ENCODE measurements around the gene KRTAP5-2. TPM values are rescaled to one million over a fixed set of nuclear protein-coding genes. Genes with fewer than 3 reads are reported as not detected.

KRTAP5-2 gene
- total and polyA plus RNA-seq, 2 of the 8 experiments (the other 6 are each of a cell fraction or from before 2014, with no cell fraction given) = not detected

GRCh38 chr11:1564535-1565172, 33.4 kb downstream of the KRTAP5-2 start:
- Histone ChIP-seq H3K27ac (ENCODE audit: low read depth, low read length) (no peak overlapping the region), H3K4ac (replicated peaks; ENCODE audit: insufficient read length, low read depth, low read length) (no peak overlapping the region), H4K8ac (ENCODE audit: extremely low read depth, insufficient read depth, low read length) (no peak overlapping the region; the same call in none of the 2 replicates), H4K20me1 (replicated peaks in 1 of 2; ENCODE audit: control insufficient read depth in 1 of 2, insufficient read depth in 2 of 2, low read length in 2 of 2) (peaks cover 2 to 19% of the 10 kb centered on the region in 2 experiments), H4K5ac (ENCODE audit: insufficient read length, low read depth, low read length) (no peak overlapping the region), H3K4me3 (ENCODE audit: extremely low read depth in 1 of 4, insufficient read depth in 2 of 4, low read depth in 3 of 4, low read length in 4 of 4) (peak overlapping the region in 1 of 4 experiments; percentile 8; a peak in 2 of 8 replicates), H2BK120ac (replicated peaks; ENCODE audit: low read depth, low read length) (no peak overlapping the region), H2BK12ac (ENCODE audit: low read depth, low read length) (peak overlapping the region; percentile 63; the same call in 1 of the 2 replicates), H3K27me3 (replicated peaks in 1 of 4; ENCODE audit: control insufficient read depth in 3 of 4, extremely low read depth in 1 of 4, insufficient read depth in 3 of 4, low read length in 3 of 4) (peaks cover 0 to 11% (median 6%) of the 10 kb centered on the region in 4 experiments; a peak in 4 of 7 replicates), H3K9ac (replicated peaks in 1 of 4; ENCODE audit: extremely low read depth in 1 of 4, low read depth in 3 of 4, low read length in 3 of 4) (0 out of 7 replicates have a peak overlapping the region, but pooled peaks of 1 of the 4 experiments have one; percentile 27), H3K79me2 (ENCODE audit: control insufficient read depth in 1 of 2, insufficient read depth in 2 of 2, low read length in 2 of 2) (no peaks in the 10 kb centered on the region), H2AK5ac (ENCODE audit: low read depth, low read length) (peak overlapping the region; percentile 86; the same call in 1 of the 2 replicates), H3K9me3 (ENCODE audit: insufficient read depth in 2 of 2, low read depth in 1 of 2, low read length in 1 of 2) (no peaks in the 10 kb centered on the region), H2BK15ac (ENCODE audit: low read length) (peak overlapping the region; percentile 100; the same call in 1 of the 2 replicates), H3K14ac (ENCODE audit: insufficient read length) (no peak overlapping the region), H3K23me2 (ENCODE audit: low read depth, low read length) (no peaks in the 10 kb centered on the region), H3K4me1 (replicated peaks in 1 of 4; ENCODE audit: control insufficient read depth in 3 of 4, insufficient read depth in 4 of 4, low read length in 3 of 4) (peaks cover 0 to 46% (median 31%) of the 10 kb centered on the region in 4 experiments; a peak in 6 of 7 replicates), H4K91ac (replicated peaks; ENCODE audit: insufficient read length, low read length) (peak overlapping the region; percentile 30), H3K79me1 (ENCODE audit: low read depth, low read length) (no peaks in the 10 kb centered on the region), H2AFZ (ENCODE audit: low read length) (no peak overlapping the region), H3K36me3 (ENCODE audit: control insufficient read depth in 2 of 4, insufficient read depth in 4 of 4, low read length in 3 of 4) (no peaks in the 10 kb centered on the region), H3K56ac (replicated peaks; ENCODE audit: insufficient read length, low read depth, low read length) (no peak overlapping the region), H3K23ac (ENCODE audit: insufficient read length) (no peak overlapping the region), H2BK5ac (ENCODE audit: low read depth, low read length) (peak overlapping the region; percentile 49; the same call in 1 of the 2 replicates), H2BK20ac (ENCODE audit: low read length) (peak overlapping the region; percentile 72; the same call in 1 of the 2 replicates), H3K4me2 (ENCODE audit: insufficient read depth in 1 of 2, low read depth in 2 of 2, low read length in 2 of 2) (peak overlapping the region in 1 of 2 experiments; percentile 60; a peak in 3 of 4 replicates), H3K18ac (ENCODE audit: extremely low read depth, low read length) (peak overlapping the region; percentile 29; the same call in 1 of the 2 replicates)
- DNase-seq (ENCODE audit: low read depth in 1 of 2, low spot score in 2 of 2) (peak in 1 of 2 experiments; percentile 90), FAIRE-seq (no peak)
- ChIA-PET POLR2A (ENCODE audit: partially characterized antibody) (interaction anchor here (0.7 to 2.7 kb wide), 4 partner anchors 9 to 32 kb away, joined by 3 to 12 read pairs (median 7); no protein-coding TSS in a partner anchor), CTCF (ENCODE audit: partially characterized antibody) (interaction anchor here (0.6 to 9.1 kb wide), 11 partner anchors 9 to 213 kb away, joined by 3 to 100 read pairs (median 4); no protein-coding TSS in a partner anchor)
- WGBS, 2 experiments (ENCODE audit: extremely low coverage in 1 of 2, insufficient coverage in 1 of 2, insufficient read length in 1 of 2, insufficient replicate concordance in 2 of 2, low coverage in 1 of 2, low lambda C conversion rate in 2 of 2, missing lambda C conversion rate in 1 of 2) = 33% methylated on average over 16 of the region's 16 CpGs; no CpG with 5 or more reads in 1 of the 2 experiments
- TF ChIP-seq, protein P1, sequence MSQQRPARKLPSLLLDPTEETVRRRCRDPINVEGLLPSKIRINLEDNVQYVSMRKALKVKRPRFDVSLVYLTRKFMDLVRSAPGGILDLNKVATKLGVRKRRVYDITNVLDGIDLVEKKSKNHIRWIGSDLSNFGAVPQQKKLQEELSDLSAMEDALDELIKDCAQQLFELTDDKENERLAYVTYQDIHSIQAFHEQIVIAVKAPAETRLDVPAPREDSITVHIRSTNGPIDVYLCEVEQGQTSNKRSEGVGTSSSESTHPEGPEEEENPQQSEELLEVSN (IDR thresholded peaks at IDR 0.05) = no peak
- peak; percentile 79; the same call in 1 of the 2 replicates for TF ChIP-seq JUN (IDR thresholded peaks at IDR 0.05; ENCODE audit: low read depth, low read length)
- no peak for TF ChIP-seq SP1 (IDR thresholded peaks at IDR 0.05; ENCODE audit: low read depth, low read length)
- TF ChIP-seq BACH1 (IDR thresholded peaks at IDR 0.05; ENCODE audit: low read length) = no peak
- no peak for TF ChIP-seq PHF8 (conservative IDR thresholded peaks at IDR 0.05; ENCODE audit: low read depth, low read length)
- peak; percentile 61; the same call in 1 of the 2 replicates for TF ChIP-seq CREB1 (IDR thresholded peaks at IDR 0.05)
- TF ChIP-seq TCF12 (IDR thresholded peaks at IDR 0.05; ENCODE audit: low read depth, low read length) = 0 out of 2 replicates have a peak, but pooled peaks have one; percentile 26
- no peak for TF ChIP-seq SIX5 (IDR thresholded peaks at IDR 0.05; ENCODE audit: low read depth, low read length)
- no peak for TF ChIP-seq BCL11A (IDR thresholded peaks at IDR 0.05; ENCODE audit: low read depth in 2 of 2, low read length in 2 of 2)
- TF ChIP-seq FOSL1 (IDR thresholded peaks at IDR 0.05; ENCODE audit: insufficient read depth, low read depth, low read length) = no peak
- TF ChIP-seq POU5F1 (IDR thresholded peaks at IDR 0.05; ENCODE audit: low read depth, low read length) = no peak
- no peak for TF ChIP-seq RXRA (IDR thresholded peaks at IDR 0.05; ENCODE audit: insufficient read depth, low read depth, low read length)

All from H1 (cell line).